SH-SY5Y (cell line): ENCODE data around the gene AMZ2.

ENCODE experiments used
- GATA2 ChIP-seq: IDR thresholded peaks from 2 replicates; pipeline ENCODE4 v1.6.1; 2011; ENCODE audit warnings: mild to moderate bottlenecking, low read depth, low read length
- GATA3 ChIP-seq: IDR thresholded peaks from 2 replicates; pipeline ENCODE4 v1.6.1; 2011; ENCODE audit warnings: low read depth, mild to moderate bottlenecking, low read length, moderate library complexity

DNA sequence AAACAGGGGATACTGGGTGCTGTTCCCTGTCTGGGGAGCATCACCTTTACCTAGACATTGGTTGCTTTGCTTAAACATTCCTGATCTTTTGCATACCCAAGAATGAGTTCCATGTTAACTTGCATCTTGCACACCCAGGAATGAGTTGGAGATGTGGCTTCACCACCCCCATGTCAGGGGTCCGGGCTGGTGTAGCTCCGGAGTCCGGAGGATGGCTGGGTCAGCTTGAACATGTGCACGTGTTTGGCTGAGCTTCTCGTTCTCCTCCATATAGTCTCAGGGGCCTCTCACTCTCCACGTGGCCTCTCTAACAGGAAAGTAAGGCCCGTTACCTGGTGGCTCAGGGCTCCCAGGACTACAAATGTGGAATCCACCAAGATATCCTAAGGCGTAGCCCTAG lies 18.2 kb upstream of the AMZ2 start:
- TF ChIP-seq GATA2 (no peak), GATA3 (no peak)
